AG04450 (cell line): Measurements from ENCODE around the gene ABL2. TPM values are rescaled to one million over a fixed set of nuclear protein-coding genes. Genes with fewer than 3 reads are reported as not detected.
"Not testable (repeated sequence)": the region's sequence is repeated elsewhere in the genome, so short reads cannot be mapped to it uniquely, and the experiment has no call there.

Experiments used
- CTCF ChIA-PET: fragments of 300-600, 350-600 bp; formaldehyde crosslinking; extraction: SDS; loops from one replicate; lab custom pipeline; 2022; ENCODE audit warnings: antibody characterized with exemption, inconsistent platforms; lab: Charles Lee
- POLR2A ChIA-PET: fragments of 350-600 bp; formaldehyde crosslinking; extraction: SDS; loops from one replicate; lab custom pipeline; 2021; ENCODE audit warnings: antibody characterized with exemption, inconsistent platforms; lab: Yijun Ruan, JAX
- DNase-seq: peaks from one replicate; pipeline ENCODE4 v3.0.0-alpha.2; 2011; ENCODE audit warnings: low read depth, low spot score
- H3K27ac ChIP-seq: one replicate; pipeline ENCODE4 v1.5.1; 2012; ENCODE audit warnings: low read depth, low read length, control low read depth
- H3K27me3 ChIP-seq: one replicate; pipeline ENCODE4 v1.6.0; 2012; ENCODE audit warnings: low read length; ENCODE audit not compliant: control insufficient read depth, insufficient read depth
- H3K4me3 ChIP-seq: 2 replicates; pipeline ENCODE4 v1.5.1; 2011; ENCODE audit warnings: mild to moderate bottlenecking, low read depth, low read length, control low read depth
- H3K9me3 ChIP-seq: 2 replicates; pipeline ENCODE4 v1.5.1; 2012; ENCODE audit warnings: low read length; ENCODE audit not compliant: control insufficient read depth, insufficient read depth
- CTCF ChIP-seq: IDR thresholded peaks from 2 replicates; pipeline ENCODE4 v1.5.1; 2011; ENCODE audit warnings: low read depth, low read length, control low read depth, inconsistent platforms
- polyA plus RNA-seq: library from polyadenylated mRNA; depleted of rRNA; stranded (reverse); fragments of >200 nt; gene quantifications from 2 replicates; pipeline ENCODE4 v1.2.3, GENCODE V29; 2011

ABL2 gene
- polyA plus RNA-seq, 1 experiment: 13.9 TPM

- H3K27ac ChIP-seq: no peak overlapping the region
- CTCF ChIA-PET: interaction anchor here (0.6 to 1.6 kb wide), 2 partner anchors 20 to 49 kb away, joined by 6 to 8 read pairs; no protein-coding TSS in a partner anchor
- H3K27me3 ChIP-seq: no peaks in the 10 kb centered on the region
- peak; percentile 55 for DNase-seq
- peak overlapping the region; percentile 69 for H3K4me3 ChIP-seq
- H3K9me3 ChIP-seq: no peaks in the 10 kb centered on the region; the same call in 1 of the 2 replicates
- POLR2A ChIA-PET: interaction anchor here (0.6 kb wide), 2 partner anchors 32 to 44 kb away, joined by 3 to 4 read pairs; no protein-coding TSS in a partner anchor
- TF ChIP-seq CTCF: no peak
These were observed 87.8 kb downstream of the ABL2 start for GRCh38 chr1:179141592-179142251.

- H3K27ac ChIP-seq, DNase-seq, H3K4me3 ChIP-seq, POLR2A ChIA-PET, H3K27me3 ChIP-seq, H3K9me3 ChIP-seq: not testable (repeated sequence)
- CTCF ChIA-PET: interaction anchor here (1.2 to 3.2 kb wide), 2 partner anchors 13 to 18 kb away, joined by 3 to 15 read pairs; no protein-coding TSS in a partner anchor
These were observed 90.7 kb downstream of the ABL2 start for GRCh38 chr1:179138755-179139154.

- Histone ChIP-seq H3K9me3 (no peaks in the 10 kb centered on the region; the same call in 1 of the 2 replicates), H3K27me3 (no peaks in the 10 kb centered on the region), H3K4me3 (peak overlapping the region; percentile 27), H3K27ac (peak overlapping the region; percentile 66)
- DNase-seq: no peak
- peak; percentile 9; the same call in 1 of the 2 replicates for TF ChIP-seq CTCF
- POLR2A ChIA-PET: interaction anchor here (0.5 kb wide), 1 partner anchor 38 kb away, joined by 6 read pairs; no protein-coding TSS in a partner anchor
- CTCF ChIA-PET: interaction anchor here (3.2 kb wide), 1 partner anchor 17 kb away, joined by 15 read pairs; no protein-coding TSS in a partner anchor
These were observed 91.7 kb downstream of the ABL2 start for GRCh38 chr1:179137617-179138255.

- H3K27me3 ChIP-seq, POLR2A ChIA-PET, H3K27ac ChIP-seq, H3K4me3 ChIP-seq, DNase-seq, H3K9me3 ChIP-seq, CTCF ChIA-PET: not testable (repeated sequence)
These were observed 93.8 kb downstream of the ABL2 start for GRCh38 chr1:179135707-179136106.

- H3K27me3 ChIP-seq, DNase-seq, POLR2A ChIA-PET, CTCF ChIA-PET, H3K4me3 ChIP-seq, H3K9me3 ChIP-seq, H3K27ac ChIP-seq: not testable (repeated sequence)
These were observed 94.3 kb downstream of the ABL2 start for GRCh38 chr1:179135168-179135567.

- H3K27me3 ChIP-seq: no peaks in the 10 kb centered on the region
- ChIA-PET POLR2A (interaction anchor here (0.7 kb wide), 1 partner anchor 25 kb away, joined by 8 read pairs; no protein-coding TSS in a partner anchor), CTCF (interaction anchor here (1.3 to 3.1 kb wide), 2 partner anchors 9 to 51 kb away, joined by 3 to 12 read pairs; no protein-coding TSS in a partner anchor)
- peak overlapping the region; percentile 33 for H3K27ac ChIP-seq
- no peaks in the 10 kb centered on the region; the same call in 1 of the 2 replicates for H3K9me3 ChIP-seq
- no peak overlapping the region for H3K4me3 ChIP-seq
- TF ChIP-seq CTCF: no peak
- no peak for DNase-seq
These were observed 99.6 kb downstream of the ABL2 start for GRCh38 chr1:179129702-179130473.
